Ovary (tissue), 3 donors: ENCODE data around the gene HNF1B.

ENCODE experiments used
- EP300 ChIP-seq: sonication (generic); formaldehyde crosslinking; IDR thresholded peaks from one replicate; pipeline ENCODE4 v1.6.1; 2017; ENCODE audit warnings: antibody characterized with exemption
- POLR2A ChIP-seq: fragments of 450-650 bp; IDR thresholded peaks from one replicate; pipeline ENCODE4 v1.6.1; 2017; ENCODE audit warnings: antibody characterized with exemption, mild to moderate bottlenecking, moderate library complexity
- TF ChIP-seq, protein P1 (sequence below), 3 donors: fragments of 450-650 bp in 2 of 3; fragments of 200-600 bp in 1 of 3; IDR thresholded peaks; one replicate each; pipeline versions ENCODE4 v1.5.1 to v1.8.0; 2016 to 2022; ENCODE audit warnings: antibody characterized with exemption in 3 of 3, mild to moderate bottlenecking in 1 of 3
- donor health status: DM: no; HTN: no; CAD: no.

- TF ChIP-seq POLR2A (no peak), EP300 (no peak)
- TF ChIP-seq, protein P1, sequence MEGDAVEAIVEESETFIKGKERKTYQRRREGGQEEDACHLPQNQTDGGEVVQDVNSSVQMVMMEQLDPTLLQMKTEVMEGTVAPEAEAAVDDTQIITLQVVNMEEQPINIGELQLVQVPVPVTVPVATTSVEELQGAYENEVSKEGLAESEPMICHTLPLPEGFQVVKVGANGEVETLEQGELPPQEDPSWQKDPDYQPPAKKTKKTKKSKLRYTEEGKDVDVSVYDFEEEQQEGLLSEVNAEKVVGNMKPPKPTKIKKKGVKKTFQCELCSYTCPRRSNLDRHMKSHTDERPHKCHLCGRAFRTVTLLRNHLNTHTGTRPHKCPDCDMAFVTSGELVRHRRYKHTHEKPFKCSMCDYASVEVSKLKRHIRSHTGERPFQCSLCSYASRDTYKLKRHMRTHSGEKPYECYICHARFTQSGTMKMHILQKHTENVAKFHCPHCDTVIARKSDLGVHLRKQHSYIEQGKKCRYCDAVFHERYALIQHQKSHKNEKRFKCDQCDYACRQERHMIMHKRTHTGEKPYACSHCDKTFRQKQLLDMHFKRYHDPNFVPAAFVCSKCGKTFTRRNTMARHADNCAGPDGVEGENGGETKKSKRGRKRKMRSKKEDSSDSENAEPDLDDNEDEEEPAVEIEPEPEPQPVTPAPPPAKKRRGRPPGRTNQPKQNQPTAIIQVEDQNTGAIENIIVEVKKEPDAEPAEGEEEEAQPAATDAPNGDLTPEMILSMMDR (IDR thresholded peaks at IDR 0.05), result no peak
Measured at GRCh38 chr17:37736428-37736827, 8.4 kb downstream of the HNF1B start.
